Measurements from ENCODE around the gene LDLRAP1.

- no peak for TF ChIP-seq CTCF (IDR thresholded peaks at IDR 0.05)
- no peak for TF ChIP-seq POLR2A (IDR thresholded peaks at IDR 0.05)
Measured at GRCh38 chr1:25533775-25534409, 9.5 kb upstream of the LDLRAP1 start.
